BLaER1 treated with 17β-estradiol and CSF1 and Interleukin-3, amounts not matched to agents 10 nM and 100 nM (cell line): ENCODE measurements around the gene ZNF181.
"Not testable (repeated sequence)": the region's sequence is repeated elsewhere in the genome, so short reads cannot be mapped to it uniquely, and the experiment has no call there.

Experiments
- H3K27ac ChIP-seq, 11 experiments: shearing (Covaris generic); formaldehyde crosslinking; 2 replicates each; pipeline ENCODE4 v1.8.1; 2022
- H3K27me3 ChIP-seq, 11 experiments: shearing (Covaris generic); formaldehyde crosslinking; 2 replicates each; pipeline ENCODE4 v1.8.1; 2022
- H3K36me3 ChIP-seq, 11 experiments: shearing (Covaris generic); formaldehyde crosslinking; 2 replicates each; pipeline ENCODE4 v1.8.1; 2022
- H3K4me1 ChIP-seq, 10 experiments: shearing (Covaris generic); formaldehyde crosslinking; 2 replicates each; pipeline ENCODE4 v1.8.1; 2022
- H3K4me2 ChIP-seq, 11 experiments: shearing (Covaris generic); formaldehyde crosslinking; 2 replicates each; pipeline ENCODE4 v1.8.1; 2022
- H3K4me3 ChIP-seq, 10 experiments: shearing (Covaris generic); formaldehyde crosslinking; 2 replicates each; pipeline ENCODE4 v1.8.1; 2022
- H3K9ac ChIP-seq, 11 experiments: shearing (Covaris generic); formaldehyde crosslinking; 2 replicates each; pipeline ENCODE4 v1.8.1; 2022
- H3K9me3 ChIP-seq, 11 experiments: shearing (Covaris generic); formaldehyde crosslinking; replicated peaks in 1 of 11; 2 replicates each; pipeline ENCODE4 v1.8.1; 2022
- H4K20me1 ChIP-seq, 11 experiments: shearing (Covaris generic); formaldehyde crosslinking; 2 replicates each; pipeline ENCODE4 v1.8.1; 2022
- Cebpa-rat ChIP-seq, 11 experiments: shearing (Covaris generic); IDR thresholded peaks; 2 replicates each; pipeline ENCODE4 v1.8.1; 2022

The ZNF181 gene

GRCh38 chr19:34733746-34734536 is at the start of gene ZNF181:
ZNF181 (plus strand) TSS chr19:34734243; CDS start chr19:34735038, 795 bp downstream.
- peaks cover 26 to 41% (median 35%) of the 10 kb centered on the region in 11 experiments for H3K36me3 ChIP-seq
- peaks cover 21 to 35% (median 30%) of the 10 kb centered on the region in 10 experiments for H3K4me1 ChIP-seq
- peak within 1 kb of the TSS; percentile 88 to 99 (median 93) for H3K27ac ChIP-seq
- H3K9ac ChIP-seq: peak within 1 kb of the TSS; percentile 86 to 98 (median 94)
- no peak for TF ChIP-seq Cebpa-rat (IDR thresholded peaks at IDR 0.05)
- no peaks in the 10 kb centered on the region for H4K20me1 ChIP-seq
- H3K4me2 ChIP-seq: peak within 1 kb of the TSS; percentile 92 to 100 (median 97)
- H3K9me3 ChIP-seq: peaks cover 16 to 45% (median 35%) of the 10 kb centered on the region in 11 experiments
- H3K4me3 ChIP-seq: peak within 1 kb of the TSS; percentile 72 to 85 (median 78)
- H3K27me3 ChIP-seq: no peaks in the 10 kb centered on the region

- Histone ChIP-seq H3K9me3 (peaks cover 67 to 92% (median 73%) of the 10 kb centered on the region in 11 experiments), H3K36me3 (peaks cover 56 to 67% (median 64%) of the 10 kb centered on the region in 11 experiments), H3K4me3 (0 out of 20 replicates have a peak overlapping the region, but pooled peaks of 1 of the 10 experiments have one; percentile 6)
- H3K4me2 ChIP-seq, H3K27ac ChIP-seq, H4K20me1 ChIP-seq, H3K9ac ChIP-seq, H3K4me1 ChIP-seq, H3K27me3 ChIP-seq: not testable (repeated sequence)
These were observed 48.8 kb upstream of the ZNF181 start for GRCh38 chr19:34685266-34685665.

- no peak overlapping the region for H3K4me2 ChIP-seq
- H3K9me3 ChIP-seq: peaks cover 55 to 85% (median 63%) of the 10 kb centered on the region in 11 experiments
- no peaks in the 10 kb centered on the region for H4K20me1 ChIP-seq
- H3K4me1 ChIP-seq: no peaks in the 10 kb centered on the region
- no peak overlapping the region for H3K27ac ChIP-seq
- H3K4me3 ChIP-seq: no peak overlapping the region
- no peaks in the 10 kb centered on the region for H3K27me3 ChIP-seq
- H3K36me3 ChIP-seq: peaks cover 44 to 55% (median 52%) of the 10 kb centered on the region in 11 experiments
- no peak; a peak in 1 of 22 replicates for TF ChIP-seq Cebpa-rat (IDR thresholded peaks at IDR 0.05)
- H3K9ac ChIP-seq: no peak overlapping the region
These were observed 47.6 kb upstream of the ZNF181 start for GRCh38 chr19:34686455-34686854.

GRCh38 chr19:34687348-34687747 is 46.7 kb upstream of the ZNF181 start:
- no peak for TF ChIP-seq Cebpa-rat (IDR thresholded peaks at IDR 0.05)
- H3K9me3 ChIP-seq: peaks cover 46 to 76% (median 54%) of the 10 kb centered on the region in 11 experiments
- H3K27me3 ChIP-seq: no peaks in the 10 kb centered on the region
- no peaks in the 10 kb centered on the region for H4K20me1 ChIP-seq
- no peak overlapping the region for H3K9ac ChIP-seq
- H3K36me3 ChIP-seq: peaks cover 35 to 46% (median 43%) of the 10 kb centered on the region in 11 experiments
- no peak overlapping the region for H3K4me3 ChIP-seq
- no peak overlapping the region for H3K4me2 ChIP-seq
- peaks cover 0 to 3% (median 0%) of the 10 kb centered on the region in 10 experiments; a peak in 5 of 20 replicates for H3K4me1 ChIP-seq
- no peak overlapping the region for H3K27ac ChIP-seq

GRCh38 chr19:34688592-34688991 is 45.5 kb upstream of the ZNF181 start:
- H3K27ac ChIP-seq: no peak overlapping the region
- peaks cover 23 to 34% (median 31%) of the 10 kb centered on the region in 11 experiments for H3K36me3 ChIP-seq
- H3K4me2 ChIP-seq: no peak overlapping the region
- TF ChIP-seq Cebpa-rat (IDR thresholded peaks at IDR 0.05): no peak
- peaks cover 34 to 63% (median 41%) of the 10 kb centered on the region in 11 experiments for H3K9me3 ChIP-seq
- H4K20me1 ChIP-seq: no peaks in the 10 kb centered on the region
- no peak overlapping the region for H3K4me3 ChIP-seq
- no peaks in the 10 kb centered on the region for H3K27me3 ChIP-seq
- H3K9ac ChIP-seq: no peak overlapping the region
- H3K4me1 ChIP-seq: peaks cover 0 to 8% (median 0%) of the 10 kb centered on the region in 10 experiments; a peak in 5 of 20 replicates

GRCh38 chr19:34690372-34690771 is 43.7 kb upstream of the ZNF181 start:
- Histone ChIP-seq H3K4me3 (no peak overlapping the region), H3K27ac (no peak overlapping the region), H3K9ac (no peak overlapping the region), H3K27me3 (no peaks in the 10 kb centered on the region), H3K9me3 (peaks cover 16 to 60% (median 24%) of the 10 kb centered on the region in 11 experiments), H3K36me3 (peaks cover 5 to 16% (median 13%) of the 10 kb centered on the region in 11 experiments), H4K20me1 (no peaks in the 10 kb centered on the region), H3K4me1 (peaks cover 0 to 8% (median 0%) of the 10 kb centered on the region in 10 experiments; a peak in 5 of 20 replicates), H3K4me2 (no peak overlapping the region)
- no peak for TF ChIP-seq Cebpa-rat (IDR thresholded peaks at IDR 0.05)

- Histone ChIP-seq H3K27me3 (no peaks in the 10 kb centered on the region), H3K9me3 (peaks cover 0 to 43% (median 5%) of the 10 kb centered on the region in 11 experiments; a peak in 7 of 22 replicates), H3K4me1 (peaks cover 0 to 8% (median 0%) of the 10 kb centered on the region in 10 experiments; a peak in 5 of 20 replicates), H4K20me1 (no peaks in the 10 kb centered on the region), H3K27ac (no peak overlapping the region), H3K9ac (no peak overlapping the region), H3K4me3 (no peak overlapping the region), H3K4me2 (peak overlapping the region in 3 of 11 experiments; percentile 41 to 49 (median 43); a peak in 5 of 22 replicates), H3K36me3 (no peaks in the 10 kb centered on the region)
- no peak for TF ChIP-seq Cebpa-rat (IDR thresholded peaks at IDR 0.05)
These were observed 41.5 kb upstream of the ZNF181 start for GRCh38 chr19:34692549-34692948.

- Histone ChIP-seq H3K36me3 (no peaks in the 10 kb centered on the region), H4K20me1 (no peaks in the 10 kb centered on the region)
- TF ChIP-seq Cebpa-rat (IDR thresholded peaks at IDR 0.05): no peak
These were observed 26.4 kb upstream of the ZNF181 start for GRCh38 chr19:34707661-34708060.

GRCh38 chr19:34711890-34712289 is 22.2 kb upstream of the ZNF181 start:
- Histone ChIP-seq H3K4me3 (no peak overlapping the region), H4K20me1 (no peaks in the 10 kb centered on the region), H3K4me1 (no peaks in the 10 kb centered on the region), H3K4me2 (no peak overlapping the region), H3K9ac (no peak overlapping the region), H3K36me3 (no peaks in the 10 kb centered on the region), H3K27me3 (no peaks in the 10 kb centered on the region), H3K27ac (no peak overlapping the region), H3K9me3 (peaks cover 41 to 48% (median 45%) of the 10 kb centered on the region in 11 experiments)
- TF ChIP-seq Cebpa-rat (IDR thresholded peaks at IDR 0.05): no peak

More at GRCh38 chr19:34707661-34708060, 26.4 kb upstream of the ZNF181 start:
- Histone ChIP-seq H3K4me3 (no peak overlapping the region), H3K4me2 (no peak overlapping the region), H3K27me3 (no peaks in the 10 kb centered on the region), H3K9ac (no peak overlapping the region), H3K27ac (no peak overlapping the region), H3K4me1 (no peaks in the 10 kb centered on the region), H3K9me3 (peaks cover 21 to 28% (median 23%) of the 10 kb centered on the region in 11 experiments; a peak in 21 of 22 replicates)
